ENCODE data around the gene HTATSF1. TPM values are rescaled to one million over a fixed set of nuclear protein-coding genes. Genes with fewer than 3 reads are reported as not detected.

HTATSF1 gene
- total and polyA plus RNA-seq, 8 donors = 26.7 to 105 (median 94.2) TPM

- peak in 1 of 4 donors; percentile 28 for DNase-seq
- intact Hi-C loops (cut with DNase I) = no loop called here
- ATAC-seq = peak; percentile 39
Observed at GRCh38 chrX:136531951-136532350, 34.6 kb downstream of the HTATSF1 start, which contains the start of gene VGLL1. VGLL1 (plus strand) TSS chrX:136532215; CDS start chrX:136536021, 3,806 bp downstream.

DNA sequence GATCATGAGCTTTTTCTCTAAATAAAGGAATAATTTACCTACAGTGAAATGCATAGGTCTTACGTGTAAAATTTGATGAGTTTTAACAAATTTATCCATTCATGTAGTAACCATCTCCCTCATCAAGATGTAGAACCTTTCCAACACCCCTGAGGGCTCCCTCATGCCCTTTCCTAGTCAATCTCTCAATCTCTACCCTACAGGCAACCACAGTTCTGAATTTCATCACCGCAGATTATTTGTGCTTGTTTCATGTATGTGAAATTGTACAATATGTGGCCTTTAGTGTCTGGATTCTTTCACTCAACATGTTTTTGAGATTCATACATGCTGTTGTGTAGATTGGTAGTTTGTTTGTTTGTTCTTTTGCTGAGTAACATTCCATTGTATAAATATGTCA, 36.7 kb downstream of the HTATSF1 start:
- intact Hi-C loops (cut with DNase I) = no loop called here
- TF ChIP-seq CTCF (IDR thresholded peaks at IDR 0.05) = no peak

More at GRCh38 chrX:136531951-136532350, 34.6 kb downstream of the HTATSF1 start, which contains the start of gene VGLL1:
- TF ChIP-seq CTCF (IDR thresholded peaks at IDR 0.05) = no peak
- Histone ChIP-seq H3K36me3 (no peaks in the 10 kb centered on the region), H3K4me1 (no peaks in the 10 kb centered on the region), H3K9me3 (no peaks in the 10 kb centered on the region), H3K27ac (no peak within 1 kb of the TSS), H3K4me3 (no peak within 1 kb of the TSS), H3K27me3 (no peaks in the 10 kb centered on the region)

GRCh38 chrX:136538811-136539210, 41.4 kb downstream of the HTATSF1 start:
- Histone ChIP-seq H3K9me3 (no peaks in the 10 kb centered on the region), H3K4me3 (no peak overlapping the region), H3K36me3 (no peaks in the 10 kb centered on the region), H3K27me3 (peaks cover 0 to 2% of the 10 kb centered on the region in 2 donors), H3K27ac (no peak overlapping the region), H3K4me1 (no peaks in the 10 kb centered on the region)
- no peak for DNase-seq
- intact Hi-C loops (cut with DNase I) = no loop called here
- TF ChIP-seq CTCF (IDR thresholded peaks at IDR 0.05) = no peak
- no peak for ATAC-seq

More for the DNA sequence above, 36.7 kb downstream of the HTATSF1 start:
- H3K4me1 ChIP-seq = no peaks in the 10 kb centered on the region
- DNase-seq (no peak), ATAC-seq (no peak)
- peaks cover 0 to 2% of the 10 kb centered on the region in 2 donors for H3K27me3 ChIP-seq
- no peaks in the 10 kb centered on the region for H3K36me3 ChIP-seq
- H3K27ac ChIP-seq = no peak overlapping the region
- H3K4me3 ChIP-seq = no peak overlapping the region
- H3K9me3 ChIP-seq = no peaks in the 10 kb centered on the region

DNA sequence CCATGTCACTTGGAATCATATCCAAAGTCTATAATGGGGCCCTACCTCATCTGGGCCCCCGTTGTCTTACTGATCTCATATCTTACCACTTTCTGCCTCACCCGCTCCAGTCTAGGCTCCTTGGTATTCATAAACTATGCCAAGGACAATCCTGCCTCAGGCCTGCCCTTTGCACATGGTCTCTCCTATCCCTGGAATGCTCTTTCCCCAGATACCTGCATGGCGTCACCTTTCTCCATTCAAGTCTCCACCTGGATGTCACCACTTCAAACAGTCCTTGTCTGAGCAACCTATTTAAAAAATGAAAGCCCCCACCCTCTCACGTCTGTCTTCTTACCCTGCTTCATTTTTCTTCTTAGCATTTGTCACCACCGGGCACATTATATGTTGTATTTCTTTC, 42.8 kb downstream of the HTATSF1 start:
- H3K27ac ChIP-seq = no peak overlapping the region
- H3K9me3 ChIP-seq = no peaks in the 10 kb centered on the region
- DNase-seq = no peak
- H3K4me1 ChIP-seq = no peaks in the 10 kb centered on the region
- intact Hi-C loops (cut with DNase I) = no loop called here
- ATAC-seq = no peak
- no peaks in the 10 kb centered on the region for H3K36me3 ChIP-seq
- H3K27me3 ChIP-seq = peaks cover 0 to 2% of the 10 kb centered on the region in 2 donors
- TF ChIP-seq CTCF (IDR thresholded peaks at IDR 0.05) = no peak
- H3K4me3 ChIP-seq = no peak overlapping the region

DNA sequence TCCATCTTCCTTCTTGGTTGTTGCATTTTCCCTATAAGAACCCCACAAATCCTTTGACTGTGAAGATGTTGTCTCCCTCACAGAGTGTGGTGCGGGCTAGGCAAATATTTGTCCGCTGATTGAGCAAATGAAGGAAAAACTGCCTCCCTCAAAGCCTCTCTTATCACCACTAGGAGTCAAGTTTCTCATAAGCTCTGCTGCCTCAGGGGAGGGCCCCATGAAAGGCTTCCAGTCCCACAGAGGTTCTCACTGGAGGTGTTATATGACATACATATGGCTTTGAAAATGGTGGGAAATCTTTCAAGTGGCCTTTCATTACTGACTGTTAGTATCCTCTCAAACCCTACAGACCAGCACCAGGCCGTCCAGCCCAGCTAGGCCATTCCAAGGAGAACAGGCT, 43.9 kb downstream of the HTATSF1 start:
- no peaks in the 10 kb centered on the region for H3K4me1 ChIP-seq
- no peak overlapping the region for H3K27ac ChIP-seq
- no peak overlapping the region for H3K4me3 ChIP-seq
- H3K27me3 ChIP-seq = peaks cover 0 to 2% of the 10 kb centered on the region in 2 donors
- intact Hi-C loops (cut with DNase I) = no loop called here
- DNase-seq = no peak
- H3K9me3 ChIP-seq = no peaks in the 10 kb centered on the region
- no peaks in the 10 kb centered on the region for H3K36me3 ChIP-seq
- no peak for ATAC-seq
- no peak for TF ChIP-seq CTCF (IDR thresholded peaks at IDR 0.05)

Data from left lung (tissue), 10 donors.